Activated CD4-positive, CD25-positive, alpha-beta regulatory T cell (primary cell): Measurements from ENCODE around the gene MVK.
"Not testable (repeated sequence)": the region's sequence is repeated elsewhere in the genome, so short reads cannot be mapped to it uniquely, and the experiment has no call there.

Experiments used
- DNase-seq, 4 experiments: peaks; one replicate each; lab custom pipeline; 2025; lab: John Stamatoyannopoulos, UW

Gene MVK

DNA sequence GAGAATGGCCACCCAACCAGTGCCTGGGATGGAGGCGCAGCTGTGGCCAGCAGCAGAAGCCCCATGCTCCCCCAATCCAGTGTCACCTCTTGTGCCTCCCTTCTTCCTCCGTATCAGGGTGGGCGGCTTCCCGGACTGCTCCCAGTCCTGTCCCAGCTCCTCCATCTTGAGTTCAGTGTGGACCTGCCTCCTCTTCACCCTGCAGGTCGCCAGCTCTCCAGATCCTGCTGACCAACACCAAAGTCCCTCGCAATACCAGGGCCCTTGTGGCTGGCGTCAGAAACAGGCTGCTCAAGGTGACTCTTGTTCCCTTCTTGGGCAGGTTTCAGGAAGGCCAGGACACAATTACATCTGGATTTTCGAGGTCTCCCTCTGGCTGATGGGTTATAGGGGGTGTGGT, 17.0 kb downstream of the MVK start:
- no peak for DNase-seq

DNA sequence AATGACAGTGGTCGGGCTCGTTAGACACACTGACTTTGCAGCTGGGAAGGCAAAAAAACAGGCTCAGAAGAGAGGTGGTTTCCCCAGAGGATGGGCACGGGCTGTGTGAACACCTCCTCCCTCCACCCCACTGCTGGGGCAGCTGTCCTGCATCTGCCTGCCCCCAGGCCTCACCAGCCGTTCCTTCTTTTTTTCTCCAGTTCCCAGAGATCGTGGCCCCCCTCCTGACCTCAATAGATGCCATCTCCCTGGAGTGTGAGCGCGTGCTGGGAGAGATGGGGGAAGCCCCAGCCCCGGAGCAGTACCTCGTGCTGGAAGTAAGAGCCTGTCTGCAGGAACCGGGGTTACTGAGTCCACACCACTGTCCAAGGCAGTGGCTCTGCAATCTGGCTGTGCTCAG, 17.4 kb downstream of the MVK start:
- DNase-seq: no peak

DNA sequence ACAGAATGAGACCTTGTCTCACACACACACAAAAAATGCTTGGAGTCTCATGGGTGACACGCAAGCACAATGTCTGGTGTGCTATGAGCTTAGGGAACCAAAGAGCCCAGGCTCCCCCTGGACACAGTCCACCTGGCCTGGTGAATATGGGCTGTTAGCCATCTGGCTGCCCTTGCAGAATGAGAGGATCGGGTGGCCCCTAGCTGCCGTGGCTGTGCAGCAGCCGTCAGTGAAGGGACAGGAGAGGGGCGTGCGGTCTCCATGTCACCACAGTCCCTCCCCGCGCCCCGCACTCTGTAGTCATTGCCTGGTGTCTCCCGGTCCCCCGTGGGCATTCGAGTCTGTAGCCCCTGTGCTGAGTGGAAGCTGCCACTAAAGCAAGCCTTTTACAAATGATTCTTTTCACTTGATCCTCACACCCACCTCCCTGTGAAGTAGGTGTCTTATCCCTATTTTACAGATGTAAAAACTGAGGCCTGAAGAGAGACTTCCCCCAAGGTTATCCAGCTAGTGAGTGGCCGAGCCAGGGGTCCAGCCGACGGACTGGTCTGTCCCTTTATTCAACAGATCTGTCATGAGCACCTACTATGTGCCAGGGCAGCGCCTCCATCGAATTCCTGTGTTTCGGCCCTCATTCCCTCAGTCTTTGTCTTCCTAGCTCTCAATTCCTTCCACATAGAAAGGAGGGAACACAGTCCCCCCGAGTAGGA, 18.8 kb downstream of the MVK start:
- DNase-seq: no peak

DNA sequence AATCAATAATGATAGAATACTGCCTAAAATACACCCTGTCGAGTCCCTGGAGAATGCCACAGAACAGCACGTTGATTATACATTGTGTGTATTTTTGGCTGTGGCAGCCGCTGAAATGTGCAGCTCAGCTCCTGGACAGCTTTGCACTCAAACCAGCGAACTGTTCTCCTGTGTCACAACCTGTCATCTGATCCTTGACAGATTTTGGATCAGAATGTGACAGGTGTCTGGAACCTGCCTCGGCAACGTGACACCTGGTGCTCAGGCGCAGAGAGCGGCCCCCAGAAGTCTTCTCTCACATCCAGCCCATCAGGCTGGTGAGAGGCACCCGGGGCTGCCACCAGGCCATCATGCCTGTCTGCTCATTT, 19.3 kb downstream of the MVK start:
- no peak for DNase-seq

- DNase-seq: no peak
Measured at GRCh38 chr12:109594556-109595317, 21.1 kb downstream of the MVK start.

- no peak for DNase-seq
Measured at GRCh38 chr12:109595321-109595902, 21.8 kb downstream of the MVK start.

DNA sequence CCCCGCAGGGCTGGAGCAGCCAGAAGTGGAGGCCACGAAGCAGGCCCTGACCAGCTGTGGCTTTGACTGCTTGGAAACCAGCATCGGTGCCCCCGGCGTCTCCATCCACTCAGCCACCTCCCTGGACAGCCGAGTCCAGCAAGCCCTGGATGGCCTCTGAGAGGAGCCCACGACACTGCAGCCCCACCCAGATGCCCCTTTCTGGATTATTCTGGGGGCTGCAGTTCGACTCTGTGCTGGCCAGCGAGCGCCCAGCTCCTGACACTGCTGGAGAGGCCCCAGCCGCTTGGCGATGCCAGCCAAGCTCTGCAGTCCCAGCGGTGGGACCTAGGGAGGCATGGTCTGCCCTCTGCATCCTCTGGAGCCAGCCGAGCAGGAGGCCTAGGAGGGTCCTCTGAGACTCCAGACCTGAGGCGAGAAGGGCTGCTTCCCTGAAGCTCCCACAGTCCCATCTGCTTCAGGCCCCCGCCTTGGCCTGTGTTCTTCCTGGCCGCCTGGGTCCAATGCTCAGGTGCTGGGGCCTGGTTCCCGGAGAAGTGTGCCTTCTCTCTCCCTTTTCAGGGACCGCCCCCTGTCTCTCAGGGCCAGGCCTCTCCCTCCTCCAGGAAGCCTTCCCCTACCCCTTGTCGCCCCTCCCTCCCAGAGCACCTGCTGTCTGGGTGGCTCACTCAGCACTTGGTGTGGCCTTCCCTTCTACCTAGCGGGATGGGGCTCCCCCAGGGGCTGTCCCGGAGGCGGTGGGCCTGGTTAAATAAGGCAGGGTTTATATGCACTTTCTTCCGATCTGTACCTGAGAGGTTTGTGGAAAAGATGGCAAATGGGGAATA, 23.0 kb downstream of the MVK start:
- DNase-seq: no peak

- DNase-seq: no peak
Measured at GRCh38 chr12:109597414-109597794, 23.8 kb downstream of the MVK start.

DNA sequence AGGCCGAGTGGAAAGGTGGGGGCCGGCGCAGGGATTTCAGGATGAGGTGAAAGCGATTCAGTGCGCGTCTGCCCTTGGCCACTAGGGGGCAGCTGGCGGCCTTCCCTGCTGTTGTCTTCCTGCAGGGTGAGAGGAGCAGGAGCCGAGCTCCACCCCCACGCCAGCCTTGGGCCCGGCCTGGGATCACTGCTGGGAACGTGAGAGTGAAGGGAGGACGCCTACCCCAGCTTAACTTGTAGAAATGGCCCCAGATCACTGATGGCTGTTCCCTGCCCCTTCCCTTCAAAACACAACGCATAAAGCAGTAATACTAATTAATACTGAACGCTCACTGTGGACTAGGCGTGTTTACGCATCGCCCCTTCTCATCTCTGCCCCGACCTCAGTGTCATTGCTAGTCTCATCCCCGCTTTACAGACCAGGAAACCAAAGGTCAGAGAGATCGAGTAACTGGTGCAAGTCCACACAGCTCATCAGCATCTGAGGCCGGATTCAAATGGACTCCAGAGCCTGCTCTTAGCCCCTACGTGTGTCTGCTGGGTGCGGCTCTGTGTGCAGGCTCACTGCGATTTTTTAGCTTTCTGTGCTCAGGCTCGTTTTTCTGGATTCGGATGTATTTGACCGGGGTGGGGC, 24.3 kb downstream of the MVK start:
- DNase-seq: peak; percentile 26 to 43 (median 33)

- DNase-seq: no peak
Measured at GRCh38 chr12:109598428-109598854, 24.8 kb downstream of the MVK start.

- DNase-seq: no peak
Measured at GRCh38 chr12:109599087-109599486, 25.5 kb downstream of the MVK start.

- DNase-seq: no peak
Measured at GRCh38 chr12:109600481-109600880, 26.9 kb downstream of the MVK start.

DNA sequence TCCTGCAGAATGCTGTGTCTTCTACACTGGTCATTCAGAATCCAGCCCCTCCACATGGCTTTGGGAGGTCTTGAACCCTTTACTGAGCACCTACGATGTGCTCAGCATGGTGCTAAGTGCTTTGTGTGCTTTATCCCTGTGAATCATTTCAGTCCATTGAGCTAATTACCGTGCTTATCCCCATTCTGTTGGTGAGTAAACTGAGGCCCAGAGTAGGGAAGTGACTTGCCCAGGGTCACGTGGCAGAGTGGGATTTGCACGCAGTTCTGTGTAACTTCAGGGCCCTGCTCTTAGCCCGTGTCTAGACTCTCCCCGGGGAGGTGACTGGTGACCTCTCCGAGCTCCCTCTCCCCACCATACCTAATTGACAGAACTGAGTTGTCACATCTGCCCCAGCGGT, 27.4 kb downstream of the MVK start:
- no peak for DNase-seq

GRCh38 chr12:109601557-109601956, 28.0 kb downstream of the MVK start:
- DNase-seq: no peak

GRCh38 chr12:109602132-109602531, 28.5 kb downstream of the MVK start:
- not testable (repeated sequence) for DNase-seq

- no peak for DNase-seq
Measured at GRCh38 chr12:109604132-109604585, 30.6 kb downstream of the MVK start.

DNA sequence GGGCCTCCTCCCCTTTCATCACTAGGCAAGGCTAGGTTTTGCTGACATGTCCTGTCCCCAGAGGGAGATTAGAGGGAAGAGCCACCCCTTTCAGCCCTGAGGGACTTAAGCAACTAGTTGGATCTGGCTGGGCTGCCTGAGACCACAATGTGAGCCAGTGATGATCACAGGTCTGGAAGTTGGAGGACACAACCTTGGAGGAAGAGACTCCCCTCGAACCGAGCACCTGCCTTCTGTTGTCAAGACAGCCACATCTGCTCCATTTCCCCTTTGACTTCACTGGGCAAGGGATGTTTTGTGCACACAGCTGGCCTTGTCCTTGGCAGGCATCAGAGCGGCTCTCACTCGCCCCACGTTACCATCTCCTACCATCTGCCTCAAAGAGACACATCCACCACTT, 31.4 kb downstream of the MVK start:
- DNase-seq: no peak

- no peak for DNase-seq
Measured at GRCh38 chr12:109605599-109606228, 32.1 kb downstream of the MVK start.

- no peak for DNase-seq
Measured at GRCh38 chr12:109606320-109607028, 32.9 kb downstream of the MVK start.

- no peak for DNase-seq
Measured at GRCh38 chr12:109607618-109608017, 34.0 kb downstream of the MVK start.

GRCh38 chr12:109608270-109608669, 34.7 kb downstream of the MVK start:
- no peak for DNase-seq
